ENCODE results near the gene AKAP13.
"Not testable (repeated sequence)": the region's sequence is repeated elsewhere in the genome, so short reads cannot be mapped to it uniquely, and the experiment has no call there.

Gene AKAP13

GRCh38 chr15:85380217-85380811 is at the start of gene AKAP13:
TSS of gene AKAP13 (plus strand) at chr15:85380603. CDS start at chr15:85485721, 105,118 bp downstream.
- DNase-seq (ENCODE audit: low spot score): peak; percentile 97

GRCh38 chr15:85330901-85331588 is 49.4 kb upstream of the AKAP13 start:
- peak; percentile 72 for DNase-seq (ENCODE audit: low spot score)

DNA sequence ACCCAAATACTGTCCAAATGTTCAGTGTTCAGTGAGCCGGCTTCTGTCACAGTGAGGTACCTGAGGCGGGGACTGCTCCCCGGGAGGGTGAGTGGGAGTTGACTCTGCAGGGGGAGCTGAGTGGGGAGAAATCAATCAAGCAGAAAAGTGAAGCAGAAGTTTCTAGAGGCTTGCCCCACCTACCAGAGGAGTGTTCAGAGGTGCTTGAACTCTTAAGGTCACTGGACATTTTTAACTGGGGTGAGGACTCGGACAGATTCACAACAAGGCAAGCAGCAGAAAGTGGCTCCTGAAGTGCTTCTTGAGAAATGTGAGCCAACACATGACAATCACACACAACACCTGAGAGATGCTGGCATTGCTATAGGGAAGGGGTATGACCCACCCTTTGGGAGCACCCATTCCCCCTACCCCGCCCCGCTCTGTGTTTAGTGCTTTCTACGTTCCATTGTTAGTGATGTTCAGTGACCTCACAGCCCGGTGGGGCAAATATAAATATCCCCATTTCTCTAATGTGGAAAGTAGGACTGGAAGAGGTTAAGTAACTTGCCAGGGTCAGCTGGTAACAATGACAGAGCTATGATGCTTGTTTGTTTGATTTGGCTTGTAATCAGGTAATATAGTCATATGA is 48.6 kb upstream of the AKAP13 start:
- DNase-seq (ENCODE audit: low spot score): no peak

- DNase-seq (ENCODE audit: low spot score): peak; percentile 75
Measured at GRCh38 chr15:85333132-85333831, 47.1 kb upstream of the AKAP13 start.

DNA sequence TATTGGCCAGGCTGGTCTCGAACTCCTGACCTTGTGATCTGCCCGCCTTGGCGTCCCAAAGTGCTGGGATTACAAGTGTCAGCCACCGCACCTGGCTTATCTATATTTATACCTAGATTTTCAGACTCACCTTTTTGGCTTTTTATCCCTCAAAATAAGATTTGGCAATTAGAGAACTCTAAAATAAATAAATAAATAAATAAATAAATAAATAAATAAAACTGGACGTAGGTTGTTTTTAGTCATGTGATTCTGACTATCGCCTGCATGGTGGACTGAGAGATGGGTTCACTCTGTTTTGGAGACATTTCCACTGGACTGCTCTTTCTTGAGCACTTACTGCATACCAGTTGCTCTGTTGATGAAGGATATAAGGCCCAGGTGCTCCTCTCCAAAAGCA is 46.2 kb upstream of the AKAP13 start:
- DNase-seq (ENCODE audit: low spot score): no peak

DNA sequence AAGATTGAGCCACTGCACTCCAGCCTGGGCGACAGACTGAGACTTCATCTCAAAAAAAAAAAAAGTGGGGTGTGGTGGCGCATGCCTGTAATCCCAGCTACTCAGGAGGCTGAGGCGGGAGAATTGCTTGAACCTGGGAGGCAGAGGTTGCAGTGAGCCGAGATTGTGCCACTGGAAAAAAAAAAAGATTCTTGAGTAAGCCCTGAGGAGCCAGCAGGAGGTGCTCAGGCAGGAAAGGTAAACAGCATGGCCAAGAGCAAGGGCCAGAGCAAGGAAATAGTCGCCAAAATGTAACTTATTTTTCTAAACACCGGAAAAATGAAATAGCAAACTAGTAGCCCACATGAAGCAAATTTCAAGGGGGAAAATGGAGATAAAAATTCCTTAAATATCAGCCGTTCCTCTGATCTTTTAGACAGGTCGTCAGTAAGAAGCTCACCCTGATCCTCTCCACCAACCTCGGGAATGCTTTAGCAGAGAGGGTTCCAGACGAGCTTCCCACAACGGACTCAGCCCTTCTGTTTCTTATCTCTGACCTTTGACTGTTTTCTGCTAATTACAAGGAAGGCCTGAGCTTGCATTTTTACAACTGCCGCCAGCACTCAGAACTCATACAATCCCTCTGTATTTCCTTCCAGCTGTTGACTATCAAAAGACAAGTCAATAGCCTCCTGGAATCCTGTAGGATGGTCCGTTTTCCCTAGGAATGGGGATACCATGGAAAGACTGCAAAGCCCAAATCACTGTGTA is 45.0 kb upstream of the AKAP13 start:
- DNase-seq (ENCODE audit: low spot score): no peak

GRCh38 chr15:85336880-85337279 is 43.5 kb upstream of the AKAP13 start:
- no peak for DNase-seq (ENCODE audit: low spot score)

- no peak for DNase-seq (ENCODE audit: low spot score)
Measured at GRCh38 chr15:85337425-85338074, 42.9 kb upstream of the AKAP13 start.

DNA sequence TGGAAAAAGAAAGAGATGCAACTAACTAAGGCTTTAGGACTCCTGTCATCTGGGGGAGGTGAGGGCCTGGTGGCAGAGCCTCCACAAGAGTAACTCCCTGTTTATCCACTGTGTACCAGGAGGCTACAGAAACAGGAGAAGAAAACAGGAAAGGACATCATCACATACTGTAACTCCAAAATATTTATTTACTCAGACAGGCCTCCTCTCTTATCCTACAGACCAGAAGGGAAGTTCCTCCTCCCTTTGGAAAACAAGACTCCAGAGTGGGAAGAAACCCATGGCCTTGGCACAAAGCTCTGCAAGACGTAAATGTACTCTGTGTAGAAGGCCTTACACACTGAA is 40.1 kb upstream of the AKAP13 start:
- no peak for DNase-seq (ENCODE audit: low spot score)

DNA sequence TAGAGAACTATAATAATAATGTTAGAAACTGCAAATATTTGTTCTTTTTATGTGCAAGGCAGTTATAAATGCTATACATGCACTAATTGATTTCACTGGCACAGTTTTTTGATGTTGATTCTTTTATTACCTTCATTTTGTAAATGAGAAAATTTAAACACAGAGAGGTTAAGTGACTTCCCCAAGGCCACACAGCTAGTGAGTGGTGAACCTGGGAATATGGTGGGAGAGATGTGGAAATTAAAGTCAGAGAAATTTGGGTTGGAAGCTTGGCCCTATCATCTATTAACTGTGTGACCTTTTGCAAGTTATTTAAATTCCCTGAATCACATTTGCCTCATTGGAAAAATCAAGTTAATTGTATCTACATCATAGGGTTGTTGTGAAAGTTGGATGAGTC is 39.6 kb upstream of the AKAP13 start:
- DNase-seq (ENCODE audit: low spot score): no peak

DNA sequence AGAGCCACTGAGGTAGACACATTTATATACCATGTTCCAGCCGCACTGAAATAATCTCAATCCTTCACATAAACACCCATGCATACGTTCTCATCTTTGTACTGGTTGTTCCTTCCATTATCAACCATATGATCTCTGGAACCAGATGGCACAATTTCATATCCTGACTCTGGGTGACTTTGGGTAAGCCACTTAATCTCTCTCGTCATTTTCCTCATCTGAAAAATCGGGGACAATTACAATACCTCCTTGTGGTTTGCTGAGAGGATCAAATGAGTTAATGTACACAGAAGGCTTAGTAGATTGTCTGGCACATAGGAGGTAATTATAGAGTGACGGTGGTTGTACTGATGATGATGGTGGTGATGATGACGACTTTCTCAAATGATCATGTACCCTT is 38.2 kb upstream of the AKAP13 start:
- DNase-seq (ENCODE audit: low spot score): not testable (repeated sequence)

DNA sequence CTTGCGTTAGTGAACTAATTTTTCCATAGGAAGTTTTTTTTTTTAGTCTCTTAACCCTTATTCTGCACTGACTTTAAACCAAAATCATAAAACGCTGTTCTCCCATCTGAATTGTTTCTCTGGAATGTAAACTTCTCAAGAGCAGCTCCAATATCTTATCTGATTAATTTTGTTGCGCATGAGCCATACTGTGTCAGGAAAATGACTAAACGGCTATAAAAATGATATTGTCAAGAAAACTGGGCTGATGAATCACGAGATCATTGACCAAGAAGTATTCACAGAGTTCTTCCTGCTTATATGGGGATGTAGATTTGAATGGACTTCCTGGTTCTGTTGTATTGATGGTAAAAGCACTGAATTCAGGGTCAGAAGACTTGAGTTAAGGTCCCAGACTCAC is 37.0 kb upstream of the AKAP13 start:
- peak; percentile 44 for DNase-seq (ENCODE audit: low spot score)

GRCh38 chr15:85344241-85344640 is 36.2 kb upstream of the AKAP13 start:
- not testable (repeated sequence) for DNase-seq (ENCODE audit: low spot score)

DNA sequence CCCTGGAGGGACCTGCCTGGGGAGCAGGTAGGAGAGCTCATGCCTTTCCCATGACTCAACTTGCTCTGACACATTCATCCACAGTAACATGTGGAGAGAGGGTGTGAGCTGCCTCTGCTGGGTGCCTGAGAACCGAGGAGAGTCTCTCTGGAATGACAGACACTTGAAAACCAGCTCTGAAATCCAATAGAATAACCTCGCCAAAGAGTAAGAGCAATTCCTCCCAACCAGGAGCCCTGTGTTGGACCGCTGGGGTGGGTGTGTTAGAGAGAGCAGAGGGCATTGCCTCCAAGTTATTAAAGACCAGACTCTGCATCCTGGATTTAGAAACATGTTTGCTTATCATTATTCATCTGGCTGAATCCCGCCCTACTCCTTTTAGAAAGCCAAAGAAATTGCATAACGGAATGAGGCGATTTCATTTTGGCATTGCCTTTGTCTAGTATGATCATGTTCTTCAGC is 35.7 kb upstream of the AKAP13 start:
- not testable (repeated sequence) for DNase-seq (ENCODE audit: low spot score)

DNA sequence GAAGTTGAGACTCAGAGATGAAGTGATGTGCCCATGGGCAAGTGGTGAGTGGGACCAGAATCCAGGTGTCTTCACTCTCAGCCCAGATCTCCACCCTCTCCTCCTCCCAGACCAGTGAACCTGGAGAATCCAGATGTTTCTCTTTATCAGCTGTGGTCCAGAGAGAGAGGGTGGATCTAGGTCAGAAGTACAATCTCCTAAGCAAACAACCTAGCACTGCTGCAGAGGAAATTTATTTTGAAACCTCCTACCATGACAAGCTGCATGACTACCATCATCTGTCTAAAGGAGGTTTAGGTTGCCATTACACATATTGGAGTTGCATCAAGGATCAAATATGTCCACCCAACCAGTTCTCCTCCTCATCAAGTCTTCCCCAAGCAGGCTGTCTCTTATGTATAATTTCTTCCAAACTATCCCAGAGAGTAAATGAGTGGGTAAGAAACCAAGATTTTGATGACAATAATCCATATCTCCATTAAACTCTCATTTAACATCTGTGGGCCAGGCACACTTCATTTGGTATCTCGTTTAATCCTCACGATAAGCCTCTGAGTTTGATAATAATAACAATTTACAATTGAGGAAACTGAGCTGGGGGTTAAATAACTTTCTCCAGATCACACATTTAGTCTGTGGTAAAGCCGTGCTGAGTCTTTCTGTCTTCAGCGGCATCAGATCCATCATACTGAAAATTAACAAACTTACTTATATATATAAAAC is 35.0 kb upstream of the AKAP13 start:
- DNase-seq (ENCODE audit: low spot score): not testable (repeated sequence)

DNA sequence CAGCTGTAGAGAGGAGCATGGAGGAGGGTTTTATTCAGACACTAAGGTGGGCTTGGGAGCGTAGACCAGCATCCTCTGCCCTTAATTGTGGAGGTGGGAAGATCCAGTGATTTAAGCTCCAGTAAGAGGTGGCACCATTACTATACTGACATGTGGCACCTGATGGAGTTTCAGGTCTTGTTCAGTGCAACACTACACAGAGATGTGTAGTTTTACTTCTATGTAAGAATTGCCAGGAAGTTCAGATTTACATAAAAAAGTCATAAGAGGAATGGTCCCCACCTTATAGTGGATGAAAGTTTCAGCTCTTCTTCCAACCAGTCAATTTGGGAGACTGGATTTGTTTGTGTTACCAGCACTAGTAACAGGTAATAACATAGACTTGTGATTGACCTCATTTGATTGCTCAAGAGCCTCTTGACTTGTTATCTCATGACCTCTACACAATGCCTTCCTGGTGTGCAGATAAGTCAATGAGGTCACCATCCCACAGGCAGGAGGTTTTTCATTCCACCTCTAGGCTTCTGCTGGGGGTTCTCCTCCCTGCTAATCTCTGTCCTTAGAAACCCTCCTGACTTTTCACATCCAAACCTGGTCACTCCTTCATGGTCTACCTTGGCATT is 33.8 kb upstream of the AKAP13 start:
- DNase-seq (ENCODE audit: low spot score): not testable (repeated sequence)

DNA sequence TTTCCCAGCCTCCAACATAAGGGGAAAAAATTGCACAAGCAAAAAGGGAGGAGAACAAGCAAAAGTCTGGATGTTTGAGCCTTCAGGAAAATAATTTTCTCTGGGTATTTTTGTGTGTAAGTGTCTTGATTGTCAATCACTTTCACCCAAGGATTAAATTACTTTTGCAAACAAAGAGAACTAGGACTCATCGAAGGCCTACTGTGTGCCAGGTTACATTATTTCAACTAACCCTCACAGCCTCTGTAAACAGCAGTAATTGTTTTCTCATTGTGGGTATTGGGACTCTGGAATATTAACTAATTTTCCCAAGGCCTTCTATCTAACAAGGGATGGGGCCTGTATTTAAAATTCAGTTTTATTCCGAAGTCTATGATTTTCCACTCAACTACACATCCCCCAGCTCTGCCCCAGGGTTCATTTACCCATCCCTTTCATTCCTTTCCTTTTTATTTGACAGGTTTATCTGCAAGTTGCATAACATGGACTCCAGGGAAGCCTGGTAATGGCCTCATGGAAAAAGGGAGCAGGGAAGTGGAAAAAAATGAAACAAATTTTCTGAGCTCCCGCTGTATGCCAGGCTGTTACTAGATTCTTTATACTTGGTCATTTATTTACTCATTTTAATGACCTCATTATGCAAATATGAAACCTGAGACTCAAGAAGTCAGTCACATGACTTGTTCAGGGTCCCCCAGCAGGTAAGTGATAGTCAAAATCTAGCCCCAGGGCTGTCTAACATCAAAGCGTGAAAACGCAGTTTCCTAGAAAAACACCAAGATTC is 32.9 kb upstream of the AKAP13 start:
- not testable (repeated sequence) for DNase-seq (ENCODE audit: low spot score)

GRCh38 chr15:85348048-85348766 is 32.2 kb upstream of the AKAP13 start:
- DNase-seq (ENCODE audit: low spot score): not testable (repeated sequence)

- DNase-seq (ENCODE audit: low spot score): not testable (repeated sequence)
Measured at GRCh38 chr15:85349062-85349461, 31.3 kb upstream of the AKAP13 start.

All from hepatic stellate cell (primary cell).